Occipital lobe (tissue), 2 donors: ENCODE measurements around the gene TSSK3. TPM values are rescaled to one million over a fixed set of nuclear protein-coding genes. Genes with fewer than 3 reads are reported as not detected.

Source experiments
- DNase-seq: peaks from one replicate; lab custom pipeline; 2025; lab: John Stamatoyannopoulos, UW
- total RNA-seq: library from RNA; depleted of rRNA; stranded (reverse); fragments of >200 nt; gene quantifications from one replicate; pipeline ENCODE4 v1.2.3, GENCODE V29; 2014

Gene TSSK3, protein sequence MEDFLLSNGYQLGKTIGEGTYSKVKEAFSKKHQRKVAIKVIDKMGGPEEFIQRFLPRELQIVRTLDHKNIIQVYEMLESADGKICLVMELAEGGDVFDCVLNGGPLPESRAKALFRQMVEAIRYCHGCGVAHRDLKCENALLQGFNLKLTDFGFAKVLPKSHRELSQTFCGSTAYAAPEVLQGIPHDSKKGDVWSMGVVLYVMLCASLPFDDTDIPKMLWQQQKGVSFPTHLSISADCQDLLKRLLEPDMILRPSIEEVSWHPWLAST
- not detected for total RNA-seq

DNA sequence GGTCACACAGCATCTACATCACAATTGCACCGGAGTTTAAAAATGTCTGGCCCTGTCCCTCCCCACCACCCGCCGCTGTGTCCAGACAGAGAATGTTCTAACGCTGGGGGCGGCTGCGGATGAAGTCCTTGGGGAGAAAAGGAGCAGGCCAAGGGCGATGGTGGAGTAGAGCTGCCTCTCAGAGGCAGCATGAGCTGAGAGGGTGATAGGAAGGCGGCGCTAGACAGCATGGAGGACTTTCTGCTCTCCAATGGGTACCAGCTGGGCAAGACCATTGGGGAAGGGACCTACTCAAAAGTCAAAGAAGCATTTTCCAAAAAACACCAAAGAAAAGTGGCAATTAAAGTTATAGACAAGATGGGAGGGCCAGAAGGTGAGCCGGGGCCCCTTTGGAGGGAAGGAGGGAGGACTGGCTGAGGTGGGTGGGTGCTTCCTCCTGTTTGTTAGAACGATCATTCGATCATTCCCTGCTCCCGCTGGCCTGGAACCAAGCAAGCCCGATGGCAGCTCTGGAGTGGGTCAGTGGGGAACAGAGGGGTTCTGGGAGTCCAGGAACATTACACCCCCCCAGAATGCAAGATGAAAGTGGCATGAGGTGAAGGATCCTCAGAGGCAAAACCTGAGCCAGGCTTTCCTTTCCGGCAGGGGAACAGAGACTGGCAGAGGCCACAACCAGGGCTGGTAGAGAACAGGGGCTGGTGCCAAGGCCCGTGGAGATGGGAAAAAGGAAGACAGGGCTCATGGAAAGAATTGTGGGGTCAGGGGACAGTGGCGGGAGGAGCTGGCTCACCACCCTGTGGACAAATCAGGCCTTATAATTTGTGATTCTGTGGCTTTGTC, at the start of gene TSSK3, which contains the start of gene FAM229A:
TSSK3 (plus strand) TSS at position 66 of the 840 bp plus-strand sequence; CDS start at position 229, 163 bp downstream.
FAM229A (minus strand) TSS at position 12 of the 840 bp plus-strand sequence. CDS start 394 bp downstream, outside the sequence.
- no peak for DNase-seq

DNA sequence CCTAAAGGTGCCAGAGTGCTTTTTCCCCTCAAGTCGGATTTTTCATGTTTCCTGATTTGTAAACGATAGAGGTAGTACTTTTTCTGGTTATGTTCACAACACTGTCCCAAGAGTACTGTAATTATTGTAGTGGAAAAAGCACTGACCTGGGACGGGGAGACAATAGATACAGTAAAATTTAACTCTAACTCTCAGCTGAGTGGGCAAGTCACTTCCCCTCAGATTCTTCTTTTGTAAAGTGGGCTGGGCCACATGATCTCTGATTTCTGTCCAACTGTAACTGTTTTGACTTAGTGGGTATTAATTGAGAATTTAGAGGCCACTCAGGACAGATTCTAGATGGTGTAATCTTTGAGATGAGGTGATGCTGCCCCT, 45.4 kb upstream of the TSSK3 start:
- no peak for DNase-seq

DNA sequence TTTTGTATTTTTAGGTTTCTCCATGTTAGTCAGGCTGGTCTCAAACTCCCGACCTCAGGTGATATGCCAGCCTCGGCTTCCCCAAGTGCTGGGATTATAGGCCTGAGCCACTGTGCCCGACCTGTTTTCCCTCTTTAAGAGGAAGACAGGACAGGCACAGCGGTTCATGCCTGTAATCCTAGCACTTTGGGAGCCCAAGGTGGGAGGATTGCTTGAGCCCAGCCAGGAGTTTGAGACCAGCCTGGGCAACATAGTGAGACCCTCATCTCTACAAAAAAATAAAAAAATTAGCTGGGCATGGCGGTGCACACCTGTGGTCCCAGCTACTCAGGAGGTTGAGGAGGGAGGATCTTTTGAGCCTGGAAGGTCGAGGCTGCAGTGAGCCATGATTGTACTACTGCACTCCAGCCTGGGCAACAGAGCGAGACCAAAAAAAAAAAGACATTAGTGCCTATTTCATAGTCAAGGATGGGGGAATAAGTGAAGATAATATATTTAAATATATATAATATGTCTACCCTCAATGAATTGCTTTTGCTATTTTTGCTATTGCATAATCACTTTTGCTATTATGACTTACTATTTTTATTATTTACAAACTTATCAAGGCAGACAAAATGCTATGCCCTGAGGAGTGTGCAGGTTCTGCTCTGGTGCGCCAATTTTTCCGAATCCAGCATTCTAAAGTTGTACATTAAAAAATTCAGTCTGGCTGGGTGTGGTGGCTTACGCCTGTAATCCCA, 44.0 kb upstream of the TSSK3 start:
- DNase-seq: no peak

DNA sequence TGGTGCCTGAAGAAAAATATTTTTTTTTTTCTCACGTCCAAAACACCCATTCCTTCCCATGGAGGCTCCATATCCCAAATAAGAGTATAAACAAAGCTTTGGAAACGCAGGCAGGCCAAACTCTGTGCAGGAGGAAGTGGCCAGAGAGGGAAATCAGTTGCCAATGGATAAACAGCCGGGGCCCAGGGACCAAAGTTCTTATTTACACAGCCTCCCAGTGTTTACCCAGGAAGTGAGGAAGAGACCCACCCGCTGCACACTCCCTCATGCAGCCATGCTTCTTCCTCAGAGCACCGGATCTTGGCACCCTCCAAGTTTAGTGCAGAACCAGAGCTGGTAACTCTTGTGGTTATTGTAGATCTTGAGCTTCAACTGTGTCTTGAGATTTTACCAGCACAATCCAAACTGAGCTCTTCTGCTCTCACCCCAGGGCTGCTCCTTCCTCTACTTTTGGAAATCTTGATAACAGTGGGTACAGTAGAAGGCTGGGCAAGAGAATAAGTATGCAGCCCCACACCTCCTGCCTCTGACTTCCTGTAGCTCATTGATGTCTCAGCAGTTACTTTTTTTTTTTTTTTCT, 40.5 kb upstream of the TSSK3 start:
- DNase-seq: no peak

DNA sequence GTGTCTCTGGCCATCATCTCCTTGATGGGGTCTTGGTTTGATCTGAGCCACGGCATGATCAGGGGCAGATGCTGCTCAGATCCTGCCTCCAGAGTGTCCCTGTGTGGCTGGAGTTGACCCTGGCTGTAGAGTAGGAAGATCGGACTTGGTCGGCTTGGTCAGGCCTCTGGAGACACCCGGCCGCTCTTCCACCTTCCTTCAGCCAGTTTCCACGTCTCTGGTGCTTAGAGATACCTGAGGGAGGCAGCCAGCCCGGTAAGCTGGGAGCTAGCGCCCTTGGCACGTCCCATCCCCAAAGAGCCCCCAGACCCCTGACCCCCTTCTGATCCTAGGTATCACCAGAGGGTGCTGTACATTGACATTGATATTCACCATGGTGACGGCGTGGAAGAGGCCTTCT, 35.1 kb upstream of the TSSK3 start:
- no peak for DNase-seq

DNA sequence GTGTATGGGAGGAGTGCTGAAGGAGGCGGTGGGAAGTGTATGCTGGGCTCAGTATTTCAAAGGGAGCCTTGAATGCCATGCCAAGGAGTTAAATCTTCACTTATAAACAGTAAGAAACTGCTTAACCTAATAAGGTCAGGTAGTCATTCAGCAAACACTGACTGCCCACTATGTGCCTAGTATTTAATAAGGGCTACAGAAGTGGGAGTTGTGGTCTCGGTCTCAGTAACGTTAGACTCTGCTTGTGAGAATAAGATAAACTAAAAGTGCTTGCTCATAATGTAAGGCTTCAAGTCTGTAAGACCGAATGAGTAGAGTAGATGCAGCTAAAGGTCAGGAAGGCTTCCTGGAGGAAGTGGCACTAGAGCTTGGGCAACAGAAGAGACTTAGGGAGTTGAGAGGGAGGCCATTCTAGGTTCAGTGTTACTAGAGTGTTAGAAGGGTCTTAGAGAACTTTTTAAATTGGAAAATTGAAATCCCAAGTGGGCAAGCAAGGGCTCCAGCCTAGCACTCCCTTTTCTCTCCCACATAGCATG, 32.3 kb upstream of the TSSK3 start:
- DNase-seq: no peak

DNA sequence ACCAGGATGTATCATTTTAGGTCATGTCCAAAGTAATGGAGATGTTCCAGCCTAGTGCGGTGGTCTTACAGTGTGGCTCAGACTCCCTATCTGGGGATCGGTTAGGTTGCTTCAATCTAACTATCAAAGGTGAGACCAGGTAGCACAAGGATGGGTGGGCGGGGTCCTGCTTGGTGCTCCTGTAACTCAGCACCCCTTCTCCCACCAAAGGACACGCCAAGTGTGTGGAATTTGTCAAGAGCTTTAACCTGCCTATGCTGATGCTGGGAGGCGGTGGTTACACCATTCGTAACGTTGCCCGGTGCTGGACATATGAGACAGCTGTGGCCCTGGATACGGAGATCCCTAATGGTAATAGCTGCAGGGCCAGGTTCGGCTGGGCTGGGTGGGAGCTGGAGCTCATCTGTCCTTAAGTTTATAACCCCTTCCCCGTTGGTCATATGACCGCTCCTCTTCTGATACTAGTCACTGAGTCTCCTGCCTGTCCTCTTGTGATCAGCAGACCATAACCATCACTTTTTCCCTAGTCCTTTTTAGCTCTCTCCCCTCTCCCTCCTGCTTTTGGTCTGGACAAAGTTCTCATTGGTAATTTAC, 31.7 kb upstream of the TSSK3 start:
- DNase-seq: no peak

GRCh38 chr1:32331549-32331948, 30.8 kb upstream of the TSSK3 start:
- no peak for DNase-seq

GRCh38 chr1:32332290-32333079, 29.9 kb upstream of the TSSK3 start:
- DNase-seq: no peak

DNA sequence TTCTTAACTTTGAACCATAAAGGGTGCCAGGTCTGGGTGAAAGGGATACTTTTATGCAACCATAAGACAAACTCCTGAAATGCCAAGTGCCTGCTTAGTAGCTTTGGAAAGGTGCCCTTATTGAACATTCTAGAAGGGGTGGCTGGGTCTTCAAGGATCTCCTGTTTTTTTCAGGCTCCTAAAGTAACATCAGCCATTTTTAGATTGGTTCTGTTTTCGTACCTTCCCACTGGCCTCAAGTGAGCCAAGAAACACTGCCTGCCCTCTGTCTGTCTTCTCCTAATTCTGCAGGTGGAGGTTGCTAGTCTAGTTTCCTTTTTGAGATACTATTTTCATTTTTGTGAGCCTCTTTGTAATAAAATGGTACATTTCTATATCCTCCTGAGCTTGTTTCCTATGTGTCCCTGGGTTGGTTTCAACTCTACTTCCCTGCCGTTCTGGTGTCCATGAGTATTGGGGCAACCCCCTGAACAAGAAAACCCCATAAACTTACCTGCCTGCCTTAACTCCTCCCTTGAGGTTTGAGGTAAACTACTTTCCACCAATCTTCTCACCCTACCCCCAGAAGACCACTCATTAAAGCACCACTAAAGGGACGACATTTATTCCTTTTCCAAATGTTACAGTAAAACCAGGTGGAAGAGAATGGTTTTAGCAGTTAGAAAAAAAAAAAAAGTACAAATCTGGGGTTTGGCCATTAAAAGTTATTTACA, 28.9 kb upstream of the TSSK3 start:
- DNase-seq: no peak

DNA sequence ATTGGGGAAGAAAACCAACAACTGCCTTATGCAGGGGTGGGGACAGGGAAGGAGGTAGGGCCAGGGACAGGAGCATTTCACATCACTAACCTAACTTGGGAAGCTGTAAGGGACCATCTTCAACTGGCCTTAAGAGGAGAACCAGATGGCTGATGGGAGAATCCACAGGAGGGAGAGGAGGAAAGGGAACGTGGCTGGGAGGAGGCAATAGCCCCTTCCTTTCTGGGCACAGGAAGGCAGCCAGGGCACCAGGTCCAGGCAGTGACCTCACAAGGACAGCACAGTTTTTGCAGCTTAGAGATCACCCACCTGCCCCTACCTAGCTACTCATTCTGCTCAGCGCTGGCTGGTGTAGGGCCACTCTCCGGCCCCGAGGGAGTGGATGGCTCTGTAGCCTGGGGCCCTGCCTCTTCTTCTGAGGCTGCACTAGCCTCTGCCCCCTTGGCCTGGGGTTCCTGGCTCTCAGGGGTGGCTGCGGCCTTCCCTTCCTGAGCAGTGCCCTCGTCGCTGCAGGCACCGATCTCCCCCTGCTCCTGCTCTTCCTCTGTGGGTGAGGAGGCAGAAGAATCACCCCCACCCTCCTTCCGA, 28.0 kb upstream of the TSSK3 start:
- DNase-seq: no peak

DNA sequence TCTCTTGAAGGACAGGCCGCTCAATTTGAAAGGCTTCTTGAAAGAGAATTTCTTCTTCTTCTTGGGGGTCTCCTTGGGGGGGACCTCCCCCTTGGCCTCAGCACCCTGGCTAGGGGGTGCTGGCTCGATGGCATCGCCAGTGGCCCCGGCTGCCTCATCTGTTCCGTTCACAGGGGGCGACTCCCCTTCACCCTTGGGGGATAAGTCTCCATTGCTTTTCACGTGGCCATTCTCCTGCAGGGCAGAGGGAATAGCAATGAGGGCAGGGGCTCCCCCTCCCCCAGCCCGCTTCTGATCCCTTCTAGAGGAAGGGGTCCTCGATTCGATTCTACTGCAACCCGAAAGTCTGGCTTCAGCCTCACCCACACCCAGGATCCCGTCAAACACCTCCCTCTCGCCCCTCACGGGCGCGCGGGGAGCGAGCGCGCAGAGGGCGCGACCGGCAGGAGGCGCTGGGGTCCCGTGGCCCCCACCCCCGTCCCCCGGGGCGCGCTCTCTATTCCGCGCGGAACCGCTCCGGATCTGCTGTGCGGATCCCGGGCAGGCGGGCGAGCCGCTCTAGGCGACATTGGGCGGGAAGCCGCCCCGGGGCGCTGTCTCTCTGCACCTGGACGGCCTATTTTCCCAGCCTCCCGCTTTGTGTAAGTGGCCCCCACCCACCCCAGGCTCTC, 27.3 kb upstream of the TSSK3 start:
- DNase-seq: no peak

- no peak for DNase-seq
Measured at GRCh38 chr1:32335535-32335789, 26.9 kb upstream of the TSSK3 start.

DNA sequence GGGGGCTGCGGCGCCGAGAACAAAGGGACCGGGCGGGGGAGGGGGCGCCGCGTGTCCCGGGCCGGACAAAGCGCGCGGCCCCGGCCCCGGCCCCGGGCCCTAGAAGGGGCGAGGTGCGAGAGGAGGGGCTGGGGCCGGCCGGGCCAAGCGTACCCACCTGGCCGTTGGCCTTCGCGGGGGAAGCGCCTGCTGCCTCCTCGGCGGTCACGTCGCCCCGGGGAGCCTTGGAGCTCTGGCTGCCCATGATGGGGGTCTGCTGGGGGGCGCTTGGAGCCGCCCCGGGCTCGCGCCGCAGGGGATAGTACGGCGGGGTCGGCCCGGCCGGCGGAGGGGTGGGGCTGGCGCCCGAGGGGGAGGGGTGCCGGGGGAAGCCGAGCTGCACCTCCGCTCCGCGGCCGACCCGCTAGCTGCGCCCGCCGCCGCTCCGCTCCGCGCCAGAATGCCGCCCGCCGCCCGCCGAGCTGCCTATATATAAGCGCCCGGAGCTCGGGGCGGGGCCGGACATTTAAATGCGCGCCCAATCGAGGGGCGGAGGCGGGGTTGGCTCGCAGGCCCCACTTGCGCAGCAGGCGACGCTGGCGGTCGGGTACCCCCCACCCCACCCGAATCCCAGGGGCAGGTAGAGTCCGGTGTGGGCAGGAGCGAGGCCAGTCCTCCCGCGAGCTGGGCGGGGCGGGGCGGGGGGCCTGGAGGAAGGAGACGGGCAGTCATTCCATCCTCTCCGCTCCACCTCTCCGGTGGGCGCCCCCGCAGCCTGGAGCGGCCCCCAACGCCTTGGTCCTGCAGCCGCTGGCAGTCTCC, 26.3 kb upstream of the TSSK3 start, which contains the start of gene MARCKSL1:
MARCKSL1 (minus strand) TSS at position 444 of the 801 bp plus-strand sequence; CDS start at position 244, 200 bp downstream.
- peak; percentile 82 for DNase-seq

GRCh38 chr1:32336591-32336932, 25.8 kb upstream of the TSSK3 start:
- no peak for DNase-seq

DNA sequence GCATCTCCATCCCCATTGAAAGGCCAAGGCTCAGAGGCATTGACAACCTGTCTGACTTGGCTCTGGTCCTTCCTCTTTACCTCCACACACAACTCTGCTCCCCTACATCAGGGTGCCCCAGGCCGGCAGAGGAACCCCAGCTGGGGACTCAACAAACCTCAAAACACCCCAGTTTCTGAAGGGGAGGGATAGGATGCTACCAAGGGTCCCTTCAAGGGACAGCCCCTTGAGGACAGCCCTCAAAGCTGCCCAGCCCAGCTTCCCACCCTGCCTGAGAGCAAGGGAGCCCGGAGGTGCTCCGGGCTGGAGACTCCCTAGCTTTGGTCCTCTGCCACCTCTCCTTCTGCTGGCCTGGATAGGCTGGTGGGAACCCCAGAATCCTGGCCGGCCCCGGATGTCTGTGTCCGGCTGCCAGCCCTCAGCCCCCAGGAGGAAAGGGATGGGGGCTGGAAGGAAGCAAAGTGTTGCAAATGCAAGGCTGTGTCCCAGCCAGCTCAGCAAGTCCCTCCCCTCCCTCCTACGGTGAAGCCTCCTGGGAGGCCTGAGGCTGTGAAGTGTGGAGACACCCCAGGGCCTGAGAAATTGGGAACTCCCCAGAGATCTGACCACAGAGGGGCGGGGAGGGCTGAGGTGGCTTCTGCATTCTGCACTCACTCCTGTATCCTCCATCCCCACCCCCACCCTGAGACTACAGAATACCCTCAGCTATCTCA, 25.2 kb upstream of the TSSK3 start:
- DNase-seq: no peak
